22Rv1 (cell line): ENCODE measurements around the gene TMEM164.
A peak's percentile ranks its signal among the peaks of the same experiment; 100 is the strongest.

Experiments used
- H3K27ac ChIP-seq: fragments of 450-650 bp; 2 replicates; pipeline ENCODE4 v1.5.1; 2017
- CTCF ChIP-seq: fragments of 450-650 bp; IDR thresholded peaks from 2 replicates; pipeline ENCODE4 v1.5.1; 2017; ENCODE audit warnings: mild to moderate bottlenecking
- ZFX ChIP-seq: fragments of 450-650 bp; IDR thresholded peaks from 2 replicates; pipeline ENCODE4 v1.6.1; 2017; ENCODE audit warnings: antibody characterized with exemption, borderline replicate concordance

TMEM164 gene

GRCh38 chrX:110000000-110000399 lies 2.9 kb upstream of the TMEM164 start:
- TF ChIP-seq ZFX, result no peak
- no peak for TF ChIP-seq CTCF
- no peak overlapping the region for H3K27ac ChIP-seq

GRCh38 chrX:110000847-110001713 lies 1.8 kb upstream of the TMEM164 start:
- no peak overlapping the region for H3K27ac ChIP-seq
- TF ChIP-seq ZFX, result no peak
- TF ChIP-seq CTCF, result no peak

- TF ChIP-seq ZFX, result no peak
- no peak for TF ChIP-seq CTCF
- peak overlapping the region; percentile 78 for H3K27ac ChIP-seq
Measured at GRCh38 chrX:110001740-110002299, 1.1 kb upstream of the TMEM164 start.

GRCh38 chrX:110003167-110004156 lies 548 bp downstream of the TMEM164 start:
- peak overlapping the region; percentile 78 for H3K27ac ChIP-seq
- TF ChIP-seq CTCF, result no peak
- no peak for TF ChIP-seq ZFX

DNA sequence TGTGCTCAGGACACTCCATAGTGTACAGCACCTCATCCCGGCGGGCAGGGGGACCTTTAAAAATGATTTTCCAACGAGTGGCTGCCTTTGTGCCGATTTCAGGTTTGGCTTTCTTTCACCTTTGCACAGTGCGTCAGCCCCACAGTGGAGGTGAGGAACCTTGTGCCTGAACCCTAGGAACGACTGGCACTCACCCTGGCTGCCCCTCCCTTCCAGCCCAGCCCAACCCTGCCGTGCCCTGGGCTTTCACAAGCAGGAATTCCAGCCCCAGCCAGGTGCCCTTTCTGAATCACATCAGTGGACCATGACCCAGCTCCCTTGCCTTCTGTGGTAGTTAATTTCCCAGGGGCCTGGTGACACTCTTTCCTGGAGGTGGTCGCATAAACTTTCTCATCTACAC lies 1.3 kb downstream of the TMEM164 start:
- TF ChIP-seq CTCF (no peak), ZFX (no peak)

GRCh38 chrX:110004731-110005369 lies 1.9 kb downstream of the TMEM164 start:
- TF ChIP-seq ZFX, result no peak
- TF ChIP-seq CTCF, result no peak
- 0 out of 2 replicates have a peak overlapping the region, but pooled peaks have one; percentile 5 for H3K27ac ChIP-seq

More for the DNA sequence above, 1.3 kb downstream of the TMEM164 start:
- 0 out of 2 replicates have a peak overlapping the region, but pooled peaks have one; percentile 5 for H3K27ac ChIP-seq
